PC-3 (cell line): ENCODE data around the gene WWP2.

Source experiments
- EZH2 ChIP-seq: fragments of 300-600 bp; sonication (generic); IDR thresholded peaks from one replicate; pipeline ENCODE4 v1.6.1; 2017; ENCODE audit warnings: antibody characterized with exemption, mild to moderate bottlenecking, low read length; ENCODE audit not compliant: unreplicated experiment
- TF ChIP-seq, protein P1 (sequence below): fragments of 300-600 bp; sonication (generic); conservative IDR thresholded peaks from 2 replicates; pipeline ENCODE4 v1.5.1; 2017; ENCODE audit warnings: antibody characterized with exemption, low read depth, mild to moderate bottlenecking, low read length

DNA sequence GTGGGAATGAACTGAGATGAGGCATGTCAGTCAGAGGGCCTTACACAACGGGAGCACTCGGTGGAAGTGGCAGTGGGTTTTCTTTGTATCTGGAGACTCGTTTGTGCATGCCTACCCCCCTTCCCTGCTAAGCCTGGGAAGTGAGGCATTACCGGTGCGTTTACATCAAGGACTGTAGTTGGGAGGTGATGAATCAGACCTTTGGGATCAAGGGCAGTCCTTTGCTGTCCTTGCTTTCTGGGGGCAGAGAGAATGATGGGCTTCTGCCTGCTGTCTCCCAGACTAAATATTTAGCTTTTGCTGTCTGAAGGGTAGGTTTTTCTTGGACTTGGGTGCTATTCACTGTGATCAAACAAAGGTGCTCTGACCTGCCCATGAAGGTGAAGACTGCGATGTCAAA, 83.0 kb downstream of the WWP2 start:
- TF ChIP-seq, protein P1, sequence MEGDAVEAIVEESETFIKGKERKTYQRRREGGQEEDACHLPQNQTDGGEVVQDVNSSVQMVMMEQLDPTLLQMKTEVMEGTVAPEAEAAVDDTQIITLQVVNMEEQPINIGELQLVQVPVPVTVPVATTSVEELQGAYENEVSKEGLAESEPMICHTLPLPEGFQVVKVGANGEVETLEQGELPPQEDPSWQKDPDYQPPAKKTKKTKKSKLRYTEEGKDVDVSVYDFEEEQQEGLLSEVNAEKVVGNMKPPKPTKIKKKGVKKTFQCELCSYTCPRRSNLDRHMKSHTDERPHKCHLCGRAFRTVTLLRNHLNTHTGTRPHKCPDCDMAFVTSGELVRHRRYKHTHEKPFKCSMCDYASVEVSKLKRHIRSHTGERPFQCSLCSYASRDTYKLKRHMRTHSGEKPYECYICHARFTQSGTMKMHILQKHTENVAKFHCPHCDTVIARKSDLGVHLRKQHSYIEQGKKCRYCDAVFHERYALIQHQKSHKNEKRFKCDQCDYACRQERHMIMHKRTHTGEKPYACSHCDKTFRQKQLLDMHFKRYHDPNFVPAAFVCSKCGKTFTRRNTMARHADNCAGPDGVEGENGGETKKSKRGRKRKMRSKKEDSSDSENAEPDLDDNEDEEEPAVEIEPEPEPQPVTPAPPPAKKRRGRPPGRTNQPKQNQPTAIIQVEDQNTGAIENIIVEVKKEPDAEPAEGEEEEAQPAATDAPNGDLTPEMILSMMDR = no peak
- TF ChIP-seq EZH2 = no peak
